ENCODE measurements around the gene HIGD2A. TPM values are rescaled to one million over a fixed set of nuclear protein-coding genes. Genes with fewer than 3 reads are reported as not detected.

HIGD2A gene
- polyA plus RNA-seq, 2 of the 4 experiments (the other 2 are of a cell fraction): 102 to 205 TPM

GRCh38 chr5:176381979-176382378 lies 6.6 kb upstream of the HIGD2A start:
- FAIRE-seq (no peak), DNase-seq (ENCODE audit: low read depth in 1 of 2, low spot score in 1 of 2) (no peak), ATAC-seq (peak in 1 of 2 experiments; percentile 16; a peak in 3 of 6 replicates)
- H3K4me1 ChIP-seq: peaks cover 7% of the 10 kb centered on the region
- H3K4me2 ChIP-seq: no peak overlapping the region
- H3K27ac ChIP-seq: no peak overlapping the region
- ChIA-PET POLR2A (no interaction called here), CTCF (interaction anchor here (1.3 kb wide), 1 partner anchor 848 kb away, joined by 4 read pairs; no protein-coding TSS in a partner anchor)
- 80% methylated on average over 3 of the region's 3 CpGs for WGBS (ENCODE audit: missing lambda C conversion rate)
- TF ChIP-seq RAD21 (conservative IDR thresholded peaks at IDR 0.05 in 1 of 2, IDR thresholded peaks at IDR 0.05 in 1 of 2) (no peak), E2F6 (IDR thresholded peaks at IDR 0.05; ENCODE audit: borderline replicate concordance, low read depth) (no peak), REST (IDR thresholded peaks at IDR 0.05) (no peak), USF2 (IDR thresholded peaks at IDR 0.05) (no peak), ZC3H11A (IDR thresholded peaks at IDR 0.05) (no peak), HOXB13 (CRISPR knock-in tag; IDR thresholded peaks at IDR 0.05; ENCODE audit: low read depth) (no peak), RFX5 (IDR thresholded peaks at IDR 0.05) (no peak), NR3C1 (IDR thresholded peaks at IDR 0.05) (no peak), ZFP36 (IDR thresholded peaks at IDR 0.05; ENCODE audit: borderline replicate concordance, partially characterized antibody) (no peak), RCOR1 (IDR thresholded peaks at IDR 0.05; ENCODE audit: low read depth, low read length) (no peak), EHF (CRISPR knock-in tag; IDR thresholded peaks at IDR 0.05) (no peak), BCL3 (IDR thresholded peaks at IDR 0.05) (no peak), HES2 (IDR thresholded peaks at IDR 0.05) (no peak), HOXA7 (CRISPR knock-in tag; IDR thresholded peaks at IDR 0.05) (no peak), CTCF (IDR thresholded peaks at IDR 0.05) (no peak), JUN (IDR thresholded peaks at IDR 0.05) (no peak), SMC3 (IDR thresholded peaks at IDR 0.05) (no peak), CBX8 (IDR thresholded peaks at IDR 0.05) (no peak), POLR2A (IDR thresholded peaks at IDR 0.05; ENCODE audit: low read length) (no peak)
- no peak overlapping the region for H3K4me3 ChIP-seq
- no peaks in the 10 kb centered on the region for H3K9me3 ChIP-seq

- Histone ChIP-seq H3K4me1 (peaks cover 12% of the 10 kb centered on the region), H3K4me2 (no peak overlapping the region), H3K4me3 (no peak overlapping the region), H3K27ac (no peak overlapping the region), H3K9me3 (no peaks in the 10 kb centered on the region)
- no peak for TF ChIP-seq CHD4 (IDR thresholded peaks at IDR 0.05; ENCODE audit: borderline replicate concordance)
- no peak for TF ChIP-seq ZNF302 (CRISPR knock-in tag; IDR thresholded peaks at IDR 0.05)
- TF ChIP-seq BCL3 (IDR thresholded peaks at IDR 0.05): no peak
- no peak for TF ChIP-seq NPAS2 (CRISPR knock-in tag; IDR thresholded peaks at IDR 0.05; ENCODE audit: borderline replicate concordance)
- no peak for TF ChIP-seq SMC3 (IDR thresholded peaks at IDR 0.05)
- TF ChIP-seq USF2 (IDR thresholded peaks at IDR 0.05): no peak
- TF ChIP-seq PHF8 (IDR thresholded peaks at IDR 0.05; ENCODE audit: borderline replicate concordance, low read depth): no peak
- FAIRE-seq (no peak), ATAC-seq (peak in 1 of 2 experiments; percentile 8; a peak in 3 of 6 replicates), DNase-seq (ENCODE audit: low read depth in 1 of 2, low spot score in 1 of 2) (no peak)
- WGBS (ENCODE audit: missing lambda C conversion rate): 88% methylated on average over 3 of the region's 3 CpGs
- CTCF ChIA-PET: interaction anchor here (1.0 to 1.4 kb wide), 3 partner anchors 10 to 849 kb away, joined by 3 to 4 read pairs (median 3); no protein-coding TSS in a partner anchor
- POLR2A ChIA-PET: no interaction called here
Measured at GRCh38 chr5:176382721-176383120, 5.8 kb upstream of the HIGD2A start.
